H9 (cell line): ENCODE results near the gene RNF181. TPM values are rescaled to one million over a fixed set of nuclear protein-coding genes. Genes with fewer than 3 reads are reported as not detected.

ENCODE experiments used
- DNase-seq: peaks from one replicate; pipeline ENCODE4 v3.0.0-alpha.2; 2017
- H2AFZ ChIP-seq: one replicate; pipeline ENCODE4 v1.6.1; 2013; ENCODE audit warnings: mild to moderate bottlenecking, low read length, control low read depth, moderate library complexity
- H2AK5ac ChIP-seq: 2 replicates; pipeline ENCODE4 v1.6.1; 2013; ENCODE audit warnings: low read length, control low read depth, mixed read lengths; ENCODE audit not compliant: insufficient read length
- H2BK120ac ChIP-seq: one replicate; pipeline ENCODE4 v1.6.1; 2013; ENCODE audit warnings: low read depth, mild to moderate bottlenecking, low read length, control low read depth, inconsistent platforms; ENCODE audit not compliant: poor library complexity, severe bottlenecking
- H2BK12ac ChIP-seq: 2 replicates; pipeline ENCODE4 v1.6.1; 2013; ENCODE audit warnings: low read length, control low read depth, mixed read lengths, low read depth; ENCODE audit not compliant: insufficient read length
- H2BK15ac ChIP-seq: 2 replicates; pipeline ENCODE4 v1.6.1; 2013; ENCODE audit warnings: low read depth, low read length, control low read depth
- H2BK20ac ChIP-seq: one replicate; pipeline ENCODE4 v1.6.1; 2013; ENCODE audit warnings: low read depth, mild to moderate bottlenecking, low read length, control low read depth, inconsistent platforms; ENCODE audit not compliant: poor library complexity, severe bottlenecking
- H2BK5ac ChIP-seq: 2 replicates; pipeline ENCODE4 v1.6.1; 2013; ENCODE audit warnings: low read length, control low read depth, mixed read lengths; ENCODE audit not compliant: insufficient read length
- H3K14ac ChIP-seq: 2 replicates; pipeline ENCODE4 v1.6.1; 2013; ENCODE audit warnings: low read length, control low read depth; ENCODE audit not compliant: insufficient read depth
- H3K18ac ChIP-seq: 2 replicates; pipeline ENCODE4 v1.6.1; 2013; ENCODE audit warnings: low read depth, mild to moderate bottlenecking, mixed read lengths, low read length, control low read depth; ENCODE audit not compliant: insufficient read length
- H3K23ac ChIP-seq: 2 replicates; pipeline ENCODE4 v1.6.1; 2013; ENCODE audit warnings: low read length, control low read depth, mixed read lengths, low read depth; ENCODE audit not compliant: insufficient read length
- H3K23me2 ChIP-seq: 2 replicates; pipeline ENCODE4 v1.6.1; 2013; ENCODE audit warnings: low read depth, mild to moderate bottlenecking, mixed read lengths, low read length, control low read depth; ENCODE audit not compliant: insufficient read length, poor library complexity, severe bottlenecking
- H3K27ac ChIP-seq: 2 replicates; pipeline ENCODE4 v1.5.1; 2013; ENCODE audit warnings: low read length, control low read depth, mixed read lengths, low read depth; ENCODE audit not compliant: insufficient read length
- H3K27me3 ChIP-seq: 2 replicates; pipeline ENCODE4 v1.6.1; 2013; ENCODE audit warnings: low read length, control low read depth, inconsistent platforms; ENCODE audit not compliant: insufficient read depth
- H3K4ac ChIP-seq: 2 replicates; pipeline ENCODE4 v1.6.1; 2013; ENCODE audit warnings: low read depth, mild to moderate bottlenecking, control low read depth, inconsistent platforms, low read length, moderate library complexity
- H3K4me1 ChIP-seq: 2 replicates; pipeline ENCODE4 v1.6.1; 2013; ENCODE audit warnings: low read length, control low read depth, inconsistent platforms; ENCODE audit not compliant: insufficient read depth
- H3K4me2 ChIP-seq: 2 replicates; pipeline ENCODE4 v1.6.1; 2013; ENCODE audit warnings: low read length, control low read depth, mixed read lengths; ENCODE audit not compliant: insufficient read length, insufficient read depth
- H3K56ac ChIP-seq: 2 replicates; pipeline ENCODE4 v1.6.1; 2013; ENCODE audit warnings: low read depth, mild to moderate bottlenecking, mixed read lengths, low read length, control low read depth; ENCODE audit not compliant: insufficient read length
- H3K79me1 ChIP-seq: 2 replicates; pipeline ENCODE4 v1.6.1; 2013; ENCODE audit warnings: low read depth, mild to moderate bottlenecking, moderate library complexity, low read length, control low read depth, inconsistent platforms; ENCODE audit not compliant: insufficient read depth, poor library complexity, severe bottlenecking
- H3K79me2 ChIP-seq: 2 replicates; pipeline ENCODE4 v1.6.1; 2013; ENCODE audit warnings: low read length, control low read depth, inconsistent platforms; ENCODE audit not compliant: insufficient read depth
- H3K9ac ChIP-seq: 2 replicates; pipeline ENCODE4 v1.6.1; 2013; ENCODE audit warnings: low read length, control low read depth, mixed read lengths; ENCODE audit not compliant: insufficient read length; ENCODE audit errors: extremely low read depth
- H3K9me3 ChIP-seq: one replicate; pipeline ENCODE4 v1.6.1; 2013; ENCODE audit warnings: low read depth, low read length, inconsistent platforms; ENCODE audit not compliant: control insufficient read depth
- H3T11ph ChIP-seq: one replicate; pipeline ENCODE4 v1.6.1; 2013; ENCODE audit warnings: mild to moderate bottlenecking, low read length, control low read depth, inconsistent platforms
- H4K20me1 ChIP-seq: one replicate; pipeline ENCODE4 v1.6.1; 2013; ENCODE audit not compliant: control insufficient read depth, insufficient read length, insufficient read depth
- H4K5ac ChIP-seq: 2 replicates; pipeline ENCODE4 v1.6.1; 2013; ENCODE audit warnings: low read depth, mild to moderate bottlenecking, mixed read lengths, low read length, control low read depth; ENCODE audit not compliant: insufficient read length
- H4K8ac ChIP-seq: replicated peaks from 2 replicates; pipeline ENCODE4 v1.6.1; 2013; ENCODE audit warnings: low read length, control low read depth, mixed read lengths, low read depth; ENCODE audit not compliant: insufficient read length
- H4K91ac ChIP-seq: 2 replicates; pipeline ENCODE4 v1.6.1; 2013; ENCODE audit warnings: low read depth, mild to moderate bottlenecking, moderate library complexity, mixed read lengths, low read length, control low read depth; ENCODE audit not compliant: insufficient read length
- H3K27ac Mint-ChIP-seq, 3 experiments: 2 replicates in 2 of 3; 3 replicates in 1 of 3; pipeline ENCODE4 v1.8.0; 2020 to 2021; ENCODE audit warnings: mixed read lengths in 3 of 3, mild to moderate bottlenecking in 1 of 3, moderate library complexity in 1 of 3
- H3K27me3 Mint-ChIP-seq: 2 replicates; pipeline ENCODE4 v1.8.0; 2021; ENCODE audit warnings: low read depth, mild to moderate bottlenecking, moderate library complexity, mixed read lengths
- H3K36me3 Mint-ChIP-seq, 3 experiments: 2 replicates in 2 of 3; 3 replicates in 1 of 3; pipeline ENCODE4 v1.8.0; 2020 to 2021; ENCODE audit warnings: low read depth in 3 of 3, mixed read lengths in 3 of 3; ENCODE audit not compliant: insufficient read depth in 1 of 3
- H3K4me1 Mint-ChIP-seq, 2 experiments: 2 replicates each; pipeline ENCODE4 v1.8.0; 2020; ENCODE audit warnings: mixed read lengths in 2 of 2
- H3K4me3 Mint-ChIP-seq, 2 experiments: 2 replicates in 1 of 2; 3 replicates in 1 of 2; pipeline ENCODE4 v1.8.0; 2020 to 2021; ENCODE audit warnings: mild to moderate bottlenecking in 2 of 2, mixed read lengths in 2 of 2, moderate library complexity in 1 of 2
- H3K9me3 Mint-ChIP-seq, 2 experiments: 2 replicates in 1 of 2; 3 replicates in 1 of 2; pipeline ENCODE4 v1.8.0; 2020; ENCODE audit warnings: mild to moderate bottlenecking in 2 of 2, mixed read lengths in 2 of 2, moderate library complexity in 1 of 2
- WGBS: extraction: QIAGEN DNeasy Blood & Tissue Kit; methylation state at CpG from one replicate; pipeline ENCODE4 v1.1.7; 2013; ENCODE audit warnings: missing lambda C conversion rate, low lambda C conversion rate, mixed read lengths; ENCODE audit not compliant: insufficient read length; ENCODE audit errors: extremely low coverage; 5-methylcytosine and 5-hydroxymethylcytosine counted together
- total RNA-seq: library from RNA; stranded (reverse); gene quantifications from 2 replicates; pipeline ENCODE4 v1.2.1, GENCODE V29; 2021
- TF ChIP-seq, protein P1 (sequence below): fragments of 200-600 bp; sonication (generic); conservative IDR thresholded peaks from 3 replicates; pipeline ENCODE4 v1.8.0; 2021; ENCODE audit warnings: antibody characterized with exemption, mild to moderate bottlenecking

Gene RNF181
- total RNA-seq, 1 experiment from 2014 or later, result 122 TPM

DNA sequence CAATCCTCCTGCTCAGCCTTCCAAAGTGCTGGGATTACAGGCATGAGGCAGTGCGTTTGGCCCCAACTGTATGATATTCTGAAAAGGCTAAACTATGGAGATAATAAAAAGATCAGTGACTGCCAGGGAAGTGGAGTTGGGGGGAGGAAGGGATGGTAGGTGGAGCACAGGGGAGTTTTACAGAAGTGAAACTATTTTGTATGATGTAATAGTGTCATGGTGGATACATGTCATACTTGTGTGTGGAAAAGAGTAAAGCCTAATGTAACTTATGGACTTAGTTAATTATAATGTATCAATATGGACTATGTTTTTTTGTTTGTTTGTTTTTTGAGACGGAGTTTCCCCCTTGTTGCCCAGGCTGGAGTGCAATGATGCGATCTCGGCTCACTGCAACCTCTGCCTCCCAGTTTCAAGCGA lies 31.4 kb upstream of the RNF181 start:
- Histone ChIP-seq H3K27me3 (no peaks in the 10 kb centered on the region), H2BK120ac (no peak overlapping the region), H3K18ac (no peak overlapping the region), H3K56ac (no peak overlapping the region), H2BK12ac (no peak overlapping the region), H3K23ac (no peak overlapping the region), H3K4me1 (no peaks in the 10 kb centered on the region), H3K14ac (no peak overlapping the region), H4K5ac (no peak overlapping the region), H3K79me2 (peaks cover 5% of the 10 kb centered on the region; the same call in 1 of the 2 replicates), H4K91ac (no peak overlapping the region), H2AK5ac (no peak overlapping the region), H2AFZ (no peak overlapping the region), H4K20me1 (no peaks in the 10 kb centered on the region), H3K9me3 (no peaks in the 10 kb centered on the region), H2BK20ac (no peak overlapping the region), H3K23me2 (no peaks in the 10 kb centered on the region), H3K79me1 (no peaks in the 10 kb centered on the region), H3K4ac (no peak overlapping the region), H3K27ac (no peak overlapping the region), H2BK5ac (no peak overlapping the region), H2BK15ac (no peak overlapping the region), H3T11ph (no peak overlapping the region), H3K9ac (no peak overlapping the region), H4K8ac (no peak overlapping the region), H3K4me2 (no peak overlapping the region)
- no peaks in the 10 kb centered on the region; a peak in 2 of 7 replicates for H3K36me3 Mint-ChIP-seq
- H3K27ac Mint-ChIP-seq, result no peak overlapping the region
- H3K4me1 Mint-ChIP-seq, result peaks cover 12 to 13% of the 10 kb centered on the region in 2 experiments; a peak in 3 of 4 replicates
- TF ChIP-seq, protein P1, sequence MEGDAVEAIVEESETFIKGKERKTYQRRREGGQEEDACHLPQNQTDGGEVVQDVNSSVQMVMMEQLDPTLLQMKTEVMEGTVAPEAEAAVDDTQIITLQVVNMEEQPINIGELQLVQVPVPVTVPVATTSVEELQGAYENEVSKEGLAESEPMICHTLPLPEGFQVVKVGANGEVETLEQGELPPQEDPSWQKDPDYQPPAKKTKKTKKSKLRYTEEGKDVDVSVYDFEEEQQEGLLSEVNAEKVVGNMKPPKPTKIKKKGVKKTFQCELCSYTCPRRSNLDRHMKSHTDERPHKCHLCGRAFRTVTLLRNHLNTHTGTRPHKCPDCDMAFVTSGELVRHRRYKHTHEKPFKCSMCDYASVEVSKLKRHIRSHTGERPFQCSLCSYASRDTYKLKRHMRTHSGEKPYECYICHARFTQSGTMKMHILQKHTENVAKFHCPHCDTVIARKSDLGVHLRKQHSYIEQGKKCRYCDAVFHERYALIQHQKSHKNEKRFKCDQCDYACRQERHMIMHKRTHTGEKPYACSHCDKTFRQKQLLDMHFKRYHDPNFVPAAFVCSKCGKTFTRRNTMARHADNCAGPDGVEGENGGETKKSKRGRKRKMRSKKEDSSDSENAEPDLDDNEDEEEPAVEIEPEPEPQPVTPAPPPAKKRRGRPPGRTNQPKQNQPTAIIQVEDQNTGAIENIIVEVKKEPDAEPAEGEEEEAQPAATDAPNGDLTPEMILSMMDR, result no peak
- no CpG with 5 or more reads among the region's 5 CpGs for WGBS
- no peaks in the 10 kb centered on the region for H3K9me3 Mint-ChIP-seq
- no peak for DNase-seq
- peaks cover 47% of the 10 kb centered on the region for H3K27me3 Mint-ChIP-seq
- no peak overlapping the region for H3K4me3 Mint-ChIP-seq
